ENCODE results near the gene MISP3.

Gene MISP3

GRCh38 chr19:14102756-14103155 is 30.2 kb downstream of the MISP3 start:
- DNase-seq (ENCODE audit: low read depth, low spot score), result no peak

GRCh38 chr19:14103310-14103709 is 30.7 kb downstream of the MISP3 start:
- no peak for DNase-seq (ENCODE audit: low read depth, low spot score)

- no peak for DNase-seq (ENCODE audit: low read depth, low spot score)
Observed at GRCh38 chr19:14105680-14106079, 33.1 kb downstream of the MISP3 start.

- no peak for DNase-seq (ENCODE audit: low read depth, low spot score)
Observed at GRCh38 chr19:14106840-14107239, 34.3 kb downstream of the MISP3 start.

- DNase-seq (ENCODE audit: low read depth, low spot score), result no peak
Observed at GRCh38 chr19:14107581-14108461, 35.2 kb downstream of the MISP3 start.

- no peak for DNase-seq (ENCODE audit: low read depth, low spot score)
Observed at GRCh38 chr19:14110650-14111049, 38.1 kb downstream of the MISP3 start.

- no peak for DNase-seq (ENCODE audit: low read depth, low spot score)
Observed at GRCh38 chr19:14111486-14111885, 38.9 kb downstream of the MISP3 start.

GRCh38 chr19:14112051-14112808 is 39.6 kb downstream of the MISP3 start:
- DNase-seq (ENCODE audit: low read depth, low spot score), result no peak

- no peak for DNase-seq (ENCODE audit: low read depth, low spot score)
Observed at GRCh38 chr19:14112809-14113385, 40.3 kb downstream of the MISP3 start.

GRCh38 chr19:14113762-14114414 is 41.3 kb downstream of the MISP3 start:
- DNase-seq (ENCODE audit: low read depth, low spot score), result no peak

- DNase-seq (ENCODE audit: low read depth, low spot score), result no peak
Observed at GRCh38 chr19:14114439-14114838, 41.9 kb downstream of the MISP3 start.

GRCh38 chr19:14114854-14115253 is 42.3 kb downstream of the MISP3 start:
- no peak for DNase-seq (ENCODE audit: low read depth, low spot score)

GRCh38 chr19:14115756-14116155 is 43.2 kb downstream of the MISP3 start:
- no peak for DNase-seq (ENCODE audit: low read depth, low spot score)

- DNase-seq (ENCODE audit: low read depth, low spot score), result no peak
Observed at GRCh38 chr19:14116525-14116917, 43.9 kb downstream of the MISP3 start.

- no peak for DNase-seq (ENCODE audit: low read depth, low spot score)
Observed at GRCh38 chr19:14116918-14117578, 44.5 kb downstream of the MISP3 start.

GRCh38 chr19:14117668-14118164 is 45.1 kb downstream of the MISP3 start, which contains the start of gene PRKACA:
PRKACA (minus strand) TSS chr19:14117762; CDS start chr19:14117547, 215 bp downstream.
- DNase-seq (ENCODE audit: low read depth, low spot score), result peak; percentile 98

GRCh38 chr19:14118165-14119051 is 45.8 kb downstream of the MISP3 start:
- DNase-seq (ENCODE audit: low read depth, low spot score), result no peak

- DNase-seq (ENCODE audit: low read depth, low spot score), result no peak
Observed at GRCh38 chr19:14119146-14119545, 46.6 kb downstream of the MISP3 start.

GRCh38 chr19:14119644-14120496 is 47.3 kb downstream of the MISP3 start:
- DNase-seq (ENCODE audit: low read depth, low spot score), result no peak
